Neural progenitor cell (in vitro differentiated cells): Measurements from ENCODE around the gene NEGR1.

Experiments
- CTCF ChIP-seq: fragments of 200-600 bp; sonication (generic); IDR thresholded peaks from 2 replicates; pipeline ENCODE4 v1.5.1; 2017; ENCODE audit warnings: antibody characterized with exemption, mild to moderate bottlenecking
- EZH2 ChIP-seq: fragments of 200-600 bp; sonication (generic); IDR thresholded peaks from 2 replicates; pipeline ENCODE4 v1.6.1; 2017; ENCODE audit warnings: antibody characterized with exemption, mild to moderate bottlenecking, moderate library complexity
- EZH2phosphoT487 ChIP-seq: fragments of 200-600 bp; sonication (generic); IDR thresholded peaks from 2 replicates; pipeline ENCODE4 v1.6.1; 2017; ENCODE audit warnings: antibody characterized with exemption

DNA sequence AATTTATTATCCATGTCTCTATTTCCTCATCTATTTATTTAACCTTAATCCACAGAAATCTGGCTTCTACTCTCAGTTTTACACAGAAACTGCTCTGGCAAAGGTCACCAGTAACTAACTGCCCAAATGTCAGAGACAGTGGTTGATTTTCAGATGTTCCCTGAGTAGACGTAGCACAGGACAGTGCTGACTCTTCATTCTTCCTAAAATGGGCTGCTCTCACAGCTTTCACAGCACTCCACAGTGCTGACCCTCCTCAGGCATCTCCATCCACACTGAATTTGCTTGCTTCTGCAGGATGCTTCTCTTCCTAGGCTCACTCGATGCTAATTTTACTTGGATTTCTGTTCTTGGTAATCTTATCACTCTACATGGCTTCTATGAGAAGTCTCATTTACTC lies 693.3 kb downstream of the NEGR1 start:
- TF ChIP-seq CTCF (no peak), EZH2 (no peak), EZH2phosphoT487 (no peak)
